ENCODE data around the gene CARD11. TPM values are rescaled to one million over a fixed set of nuclear protein-coding genes. Genes with fewer than 3 reads are reported as not detected.
"Not testable (repeated sequence)": the region's sequence is repeated elsewhere in the genome, so short reads cannot be mapped to it uniquely, and the experiment has no call there.

The CARD11 gene
- total and polyA plus RNA-seq, 10 donors, result 30.3 to 72.6 (median 48.8) TPM

GRCh38 chr7:2958416-2959102 is 85.1 kb downstream of the CARD11 start:
- Histone ChIP-seq H3K4me1 (peaks cover 0 to 69% (median 19%) of the 10 kb centered on the region in 6 donors), H3K36me3 (peaks cover 0 to 46% (median 12%) of the 10 kb centered on the region in 6 donors), H3K4me3 (no peak overlapping the region), H3K27ac (no peak overlapping the region), H3K27me3 (replicated peaks in 1 of 7) (no peaks in the 10 kb centered on the region), H3K9me3 (no peaks in the 10 kb centered on the region)
- TF ChIP-seq POLR2A (IDR thresholded peaks at IDR 0.05), result no peak
- no peak for TF ChIP-seq CTCF (IDR thresholded peaks at IDR 0.05 in 8 of 11, conservative IDR thresholded peaks at IDR 0.05 in 3 of 11)
- no peak for TF ChIP-seq POLR2AphosphoS5 (IDR thresholded peaks at IDR 0.05)
- WGBS, 5 donors, result 86 to 92% (median 89%) methylated on average over 15 of the region's 15 CpGs
- intact Hi-C loops (cut with DNase I; ENCODE audit: low total_unique reads), result no loop called here
- no peak for DNase-seq

- 90 to 94% (median 91%) methylated on average over 5 of the region's 5 CpGs for WGBS, 5 donors
- DNase-seq; H3K4me3 ChIP-seq; H3K9me3 ChIP-seq; intact Hi-C loops (cut with DNase I; ENCODE audit: low total_unique reads); H3K27me3 ChIP-seq (replicated peaks in 1 of 7): not testable (repeated sequence)
- H3K27ac ChIP-seq, result peak overlapping the region in 1 of 8 donors; percentile 10
- peaks cover 0 to 70% (median 23%) of the 10 kb centered on the region in 6 donors for H3K4me1 ChIP-seq
- peaks cover 0 to 54% (median 12%) of the 10 kb centered on the region in 6 donors for H3K36me3 ChIP-seq
These were observed 86.3 kb downstream of the CARD11 start for GRCh38 chr7:2957369-2957727.

- intact Hi-C loops (cut with DNase I; ENCODE audit: low total_unique reads), result no loop called here
- no peaks in the 10 kb centered on the region for H3K9me3 ChIP-seq
- H3K36me3 ChIP-seq, result peaks cover 0 to 59% (median 12%) of the 10 kb centered on the region in 6 donors
- 47 to 59% (median 56%) methylated on average over 11 to 12 of the region's 12 CpGs for WGBS, 5 donors
- peaks cover 0 to 72% (median 25%) of the 10 kb centered on the region in 6 donors for H3K4me1 ChIP-seq
- no peaks in the 10 kb centered on the region for H3K27me3 ChIP-seq (replicated peaks in 1 of 7)
- H3K27ac ChIP-seq, result peak overlapping the region in 3 of 8 donors; percentile 4 to 37 (median 10)
- no peak overlapping the region for H3K4me3 ChIP-seq
- TF ChIP-seq POLR2A (IDR thresholded peaks at IDR 0.05) (no peak), CTCF (IDR thresholded peaks at IDR 0.05 in 8 of 11, conservative IDR thresholded peaks at IDR 0.05 in 3 of 11) (no peak), POLR2AphosphoS5 (IDR thresholded peaks at IDR 0.05) (no peak)
- no peak for DNase-seq
These were observed 86.9 kb downstream of the CARD11 start for GRCh38 chr7:2956526-2957368.

- no peak for DNase-seq
- no peak for TF ChIP-seq CTCF (IDR thresholded peaks at IDR 0.05 in 8 of 11, conservative IDR thresholded peaks at IDR 0.05 in 3 of 11)
- TF ChIP-seq POLR2AphosphoS5 (IDR thresholded peaks at IDR 0.05), result no peak
- no peak for TF ChIP-seq POLR2A (IDR thresholded peaks at IDR 0.05)
These were observed 87.6 kb downstream of the CARD11 start for GRCh38 chr7:2956076-2956475.

More at GRCh38 chr7:2956076-2956475, 87.6 kb downstream of the CARD11 start:
- H3K4me1 ChIP-seq, result peaks cover 0 to 78% (median 30%) of the 10 kb centered on the region in 6 donors
- peaks cover 0 to 59% (median 12%) of the 10 kb centered on the region in 6 donors for H3K36me3 ChIP-seq
- no peak overlapping the region for H3K4me3 ChIP-seq
- no peaks in the 10 kb centered on the region for H3K27me3 ChIP-seq (replicated peaks in 1 of 7)
- no peak overlapping the region for H3K27ac ChIP-seq
- no peaks in the 10 kb centered on the region for H3K9me3 ChIP-seq
- intact Hi-C loops (cut with DNase I; ENCODE audit: low total_unique reads), result no loop called here
- 90 to 97% (median 94%) methylated on average over 6 of the region's 6 CpGs for WGBS, 5 donors

Measured in spleen (tissue), 11 donors.